H4 (cell line): ENCODE measurements around the gene TMPRSS13. TPM values are rescaled to one million over a fixed set of nuclear protein-coding genes. Genes with fewer than 3 reads are reported as not detected.
A peak's percentile ranks its signal among the peaks of the same experiment; 100 is the strongest.
"Not testable (repeated sequence)": the region's sequence is repeated elsewhere in the genome, so short reads cannot be mapped to it uniquely, and the experiment has no call there.

Source experiments
- DNase-seq: peaks from one replicate; pipeline ENCODE4 v3.0.0-alpha.2; 2015; ENCODE audit warnings: low spot score
- total RNA-seq: library from RNA; depleted of rRNA; stranded (reverse); fragments of >200 nt; shearing (Covaris generic); gene quantifications from 2 replicates; pipeline ENCODE4 v1.2.3, GENCODE V29; 2014; rRNA removed

The TMPRSS13 gene
- 0.33 TPM in 1 of 2 replicates, not detected in the other for total RNA-seq

DNA sequence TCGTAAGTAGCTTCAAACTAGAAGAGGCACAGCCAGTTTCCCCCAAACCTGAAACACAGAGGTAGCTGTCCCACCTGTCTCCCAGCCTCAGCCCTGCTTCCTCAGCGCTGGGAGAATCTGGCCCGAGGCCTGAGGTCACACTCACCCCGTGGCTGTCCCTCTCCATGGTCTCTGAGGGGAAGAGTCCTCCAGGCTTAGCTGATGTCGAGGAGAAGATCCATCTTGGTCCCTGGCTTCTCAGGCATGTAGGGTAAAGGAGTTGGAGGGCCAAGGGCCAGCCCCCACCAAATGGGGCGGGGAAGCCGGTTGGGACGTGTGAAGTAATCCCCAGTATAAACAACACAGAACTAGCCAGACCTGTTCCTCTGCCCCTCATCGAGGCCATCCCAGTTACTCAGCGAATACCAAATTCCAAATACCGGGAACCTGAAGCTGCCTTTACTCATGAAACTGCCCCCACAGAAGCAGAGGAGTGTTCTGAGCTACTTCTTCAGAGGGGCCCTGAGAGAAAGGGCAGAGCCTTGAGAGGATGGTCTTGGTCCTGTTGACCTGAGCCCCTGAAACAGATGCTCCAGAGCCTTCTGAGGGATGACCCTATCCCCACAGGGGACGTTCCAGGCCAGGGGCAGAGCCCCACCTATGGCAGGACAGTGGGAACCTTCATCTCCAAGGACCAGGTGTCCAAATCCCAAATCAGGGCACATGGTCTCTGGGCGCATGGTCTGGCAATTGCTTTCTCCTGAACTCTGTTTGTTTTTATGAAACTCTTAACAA lies at the start of gene TMPRSS13:
Gene TMPRSS13, minus strand, starts transcription at position 261 of the 774 bp plus-strand sequence. Its CDS starts 95 bp downstream, at position 166.
- no peak for DNase-seq

DNA sequence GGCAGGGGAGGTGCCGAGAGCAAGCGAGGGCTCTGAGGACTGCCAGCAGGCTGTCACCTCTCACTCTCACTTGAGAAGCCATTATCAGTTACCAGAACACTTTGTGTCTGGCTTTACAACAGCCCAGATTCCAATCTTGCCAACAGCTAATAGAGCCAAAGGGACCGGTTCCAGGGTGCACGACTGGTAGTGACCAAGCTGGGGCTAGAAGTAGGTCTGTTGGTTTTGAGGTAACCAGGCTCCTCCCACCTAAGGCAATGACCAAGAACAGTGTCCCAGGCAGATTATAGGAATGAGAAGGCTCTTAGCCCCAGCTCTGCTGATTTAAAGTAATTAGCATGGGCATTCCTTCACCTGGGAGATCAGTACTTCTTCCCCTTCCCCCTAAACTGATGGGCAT lies 49.8 kb upstream of the TMPRSS13 start:
- no peak for DNase-seq

DNA sequence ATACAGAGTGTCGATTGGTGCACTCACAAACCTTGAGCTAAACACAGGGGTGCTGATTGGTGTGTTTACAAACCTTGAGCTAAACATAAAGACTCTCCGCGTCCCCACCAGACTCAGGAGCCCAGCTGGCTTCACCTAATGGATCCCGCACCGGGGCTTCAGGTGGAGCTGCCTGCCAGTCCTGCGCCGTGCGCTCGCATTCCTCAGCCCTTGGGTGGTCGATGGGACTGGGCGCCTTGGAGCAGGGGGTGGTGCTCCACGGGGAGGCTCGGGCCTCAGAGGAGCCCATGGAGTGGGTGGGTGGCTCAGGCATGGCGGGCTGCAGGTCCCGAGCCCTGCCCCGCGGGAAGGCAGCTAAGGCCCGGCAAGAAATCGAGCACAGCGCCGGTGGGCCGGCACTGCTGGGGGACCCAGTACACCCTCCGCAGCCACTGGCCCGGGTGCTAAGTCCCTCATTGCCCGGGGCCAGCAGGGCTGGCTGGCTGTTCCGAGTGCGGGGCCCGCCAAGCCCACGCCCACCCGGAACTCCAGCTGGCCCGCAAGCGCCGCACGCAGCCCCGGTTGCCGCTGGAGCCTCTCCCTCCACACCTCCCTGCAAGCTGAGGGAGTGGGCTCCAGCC lies 49.2 kb upstream of the TMPRSS13 start:
- DNase-seq, result not testable (repeated sequence)

DNA sequence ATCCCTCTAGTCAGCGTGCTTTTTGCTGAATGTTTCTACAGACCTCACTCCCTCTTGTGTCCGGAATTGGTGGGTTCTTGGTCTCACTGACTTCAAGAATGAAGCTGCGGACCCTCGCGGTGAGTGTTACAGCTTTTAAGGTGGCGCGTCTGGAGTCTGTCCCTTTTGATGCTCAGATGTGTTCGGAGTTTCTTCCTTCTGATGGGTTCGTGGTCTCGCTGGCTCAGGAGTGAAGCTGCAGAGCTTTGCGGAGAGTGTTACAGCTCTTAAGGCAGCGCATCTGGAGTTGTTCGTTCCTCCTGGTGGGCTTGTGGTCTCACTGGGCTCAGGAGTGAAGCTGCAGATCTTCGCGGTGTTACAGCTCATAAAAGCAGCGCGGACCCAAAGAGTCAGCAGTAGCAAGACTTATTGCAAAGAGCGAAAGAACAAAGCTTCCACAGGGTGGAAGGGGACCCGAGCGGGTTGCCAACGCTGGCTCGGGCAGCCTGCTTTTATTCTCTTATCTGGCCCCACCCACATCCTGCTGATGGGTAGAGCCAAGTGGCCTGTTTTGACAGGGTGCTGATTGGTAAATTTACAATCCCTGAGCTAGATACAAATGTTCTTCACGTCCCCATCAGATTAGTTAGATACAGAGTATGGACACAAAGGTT lies 48.5 kb upstream of the TMPRSS13 start:
- not testable (repeated sequence) for DNase-seq

DNA sequence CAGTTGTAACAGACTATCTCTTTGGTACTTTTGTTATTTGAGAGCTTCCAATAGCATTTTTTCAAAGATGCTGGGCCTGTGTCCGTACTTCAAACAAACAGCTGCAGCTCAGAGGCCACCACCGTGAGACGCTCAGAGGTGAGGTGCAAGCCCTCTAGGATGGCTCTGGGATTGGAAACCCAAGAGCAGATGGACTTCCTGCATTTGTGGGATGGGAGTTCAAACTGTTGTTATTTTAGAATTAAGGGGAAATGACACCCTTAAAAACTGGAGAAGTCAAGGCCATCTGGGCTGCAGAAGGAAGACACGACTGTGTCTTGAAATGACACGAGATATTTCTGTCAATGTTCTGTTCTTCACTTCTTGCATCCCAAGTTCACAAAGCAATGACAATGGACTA lies 47.8 kb upstream of the TMPRSS13 start:
- DNase-seq, result no peak

DNA sequence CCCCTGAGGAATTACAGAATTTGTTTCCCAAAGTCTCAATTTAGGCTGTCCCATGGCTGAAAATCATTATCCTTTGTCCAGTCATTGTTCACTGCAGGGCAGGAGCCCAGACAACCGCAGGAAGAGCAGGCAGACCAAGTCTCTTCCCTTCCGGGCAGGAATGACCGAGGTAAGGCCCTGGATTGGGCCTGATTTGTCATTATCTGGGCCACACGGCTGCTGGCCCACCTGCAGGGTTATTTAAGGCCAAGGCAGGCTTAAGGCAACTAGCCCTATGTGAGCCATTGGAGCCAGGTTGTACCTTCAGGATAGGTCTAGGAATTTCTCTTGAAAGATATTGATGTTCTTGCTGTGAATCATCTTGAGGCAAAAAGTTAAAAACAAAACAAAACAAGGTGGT lies 47.2 kb upstream of the TMPRSS13 start:
- DNase-seq, result no peak

DNA sequence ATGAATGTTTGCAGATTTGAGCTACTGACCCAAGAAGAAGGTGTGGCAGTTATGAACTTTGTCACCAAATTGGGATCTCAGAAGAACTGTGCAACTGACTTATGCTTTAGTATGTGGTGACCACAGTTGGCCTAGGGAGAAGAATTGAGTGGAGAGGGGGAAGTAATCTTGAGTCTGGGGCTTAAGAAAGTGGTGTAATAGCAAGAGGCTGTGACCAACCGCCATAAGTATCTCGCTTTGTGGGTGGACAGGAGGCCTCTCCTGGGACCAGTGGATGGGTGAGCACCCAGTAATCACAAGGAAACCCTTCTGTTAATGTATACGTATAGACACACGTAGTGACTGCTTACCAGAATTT lies 44.3 kb upstream of the TMPRSS13 start:
- DNase-seq, result no peak

DNA sequence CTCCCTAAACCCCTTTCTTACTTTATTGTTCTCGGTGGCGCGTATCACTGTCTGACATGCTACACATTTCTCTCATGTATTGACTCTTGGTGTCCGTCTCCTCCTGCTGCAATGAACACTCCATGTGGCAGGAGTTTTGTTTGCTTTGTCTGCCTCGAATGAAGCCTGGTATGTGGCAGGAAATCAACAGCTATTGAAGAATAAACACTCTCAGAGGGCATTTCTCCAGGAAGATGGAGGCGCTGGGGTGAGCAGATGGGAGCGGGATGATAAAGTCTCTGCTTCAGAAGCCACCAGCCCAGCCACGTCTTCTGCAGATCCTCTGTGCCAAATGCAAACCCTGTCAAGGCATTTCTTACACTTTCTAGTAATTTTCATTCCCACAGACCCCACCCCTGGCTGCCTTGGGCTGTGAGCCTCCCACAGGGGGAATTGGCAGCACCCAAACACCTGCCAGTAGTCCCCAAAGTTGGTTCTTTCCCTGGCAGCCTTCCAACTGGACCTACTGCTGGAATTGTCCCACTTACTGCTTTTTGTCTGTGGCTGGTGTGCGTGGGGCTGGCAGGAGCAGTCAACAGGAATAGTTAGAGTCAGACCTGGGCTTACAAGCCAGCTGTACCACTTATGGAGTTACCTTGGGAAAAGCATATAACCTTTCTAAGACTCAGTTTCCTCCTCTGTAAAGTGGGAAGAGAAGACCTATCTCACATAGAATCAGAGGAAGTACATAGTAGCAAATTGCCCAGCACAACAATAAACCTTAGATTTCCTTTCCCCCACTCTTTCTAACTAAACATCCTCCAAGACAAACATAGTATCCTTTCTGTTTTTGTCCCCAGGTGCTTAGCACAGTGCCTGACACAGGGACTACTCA lies 43.7 kb upstream of the TMPRSS13 start:
- DNase-seq, result peak; percentile 57

DNA sequence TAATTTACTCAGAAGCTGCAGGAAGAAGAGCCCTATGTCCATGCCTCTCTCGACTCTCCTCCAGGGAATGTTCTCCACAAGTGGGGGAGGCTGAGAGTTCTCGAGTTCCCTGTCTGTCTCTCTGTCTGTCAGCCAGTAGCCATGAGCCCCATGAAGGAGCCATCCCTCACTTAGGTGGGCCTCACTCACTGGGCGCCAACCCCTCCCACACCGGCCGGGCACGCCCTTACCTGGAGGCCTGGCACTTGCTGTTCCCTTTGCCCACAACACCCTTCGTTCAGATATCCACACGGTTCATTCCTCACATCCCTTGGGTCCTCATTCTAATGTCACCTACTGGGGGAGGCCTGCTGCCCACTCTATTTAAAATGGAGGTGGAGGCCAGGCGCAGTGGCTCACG lies 42.8 kb upstream of the TMPRSS13 start:
- DNase-seq, result no peak

DNA sequence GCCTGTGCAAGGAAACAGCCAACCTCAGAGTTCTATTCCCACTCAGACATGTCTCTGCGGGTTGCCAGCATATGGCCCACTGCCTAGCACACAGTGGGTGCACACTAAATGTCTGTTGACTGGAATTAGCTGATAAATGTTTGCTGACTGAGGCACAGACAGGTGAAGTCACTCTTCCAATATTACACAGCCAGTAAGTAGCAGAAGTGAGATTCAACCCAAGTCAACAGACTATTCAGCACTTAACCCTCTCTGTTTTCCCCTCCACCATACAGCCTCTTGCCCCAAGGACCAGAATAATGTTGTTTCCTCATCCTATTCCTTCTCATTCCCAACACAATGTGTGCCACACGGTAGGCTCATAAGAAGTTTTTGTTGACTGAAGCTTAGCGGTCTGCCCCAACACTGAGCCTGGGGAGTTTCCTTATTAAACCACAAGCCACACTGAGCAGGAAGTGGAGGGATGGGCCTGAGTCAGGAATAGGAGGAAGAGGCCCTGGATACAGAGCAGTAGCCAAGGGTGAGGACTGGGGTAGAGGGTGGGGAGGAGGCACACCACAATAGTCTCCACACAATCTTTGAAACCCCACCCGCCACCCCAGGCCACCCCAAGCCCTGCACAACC lies 41.3 kb upstream of the TMPRSS13 start:
- peak; percentile 80 for DNase-seq

DNA sequence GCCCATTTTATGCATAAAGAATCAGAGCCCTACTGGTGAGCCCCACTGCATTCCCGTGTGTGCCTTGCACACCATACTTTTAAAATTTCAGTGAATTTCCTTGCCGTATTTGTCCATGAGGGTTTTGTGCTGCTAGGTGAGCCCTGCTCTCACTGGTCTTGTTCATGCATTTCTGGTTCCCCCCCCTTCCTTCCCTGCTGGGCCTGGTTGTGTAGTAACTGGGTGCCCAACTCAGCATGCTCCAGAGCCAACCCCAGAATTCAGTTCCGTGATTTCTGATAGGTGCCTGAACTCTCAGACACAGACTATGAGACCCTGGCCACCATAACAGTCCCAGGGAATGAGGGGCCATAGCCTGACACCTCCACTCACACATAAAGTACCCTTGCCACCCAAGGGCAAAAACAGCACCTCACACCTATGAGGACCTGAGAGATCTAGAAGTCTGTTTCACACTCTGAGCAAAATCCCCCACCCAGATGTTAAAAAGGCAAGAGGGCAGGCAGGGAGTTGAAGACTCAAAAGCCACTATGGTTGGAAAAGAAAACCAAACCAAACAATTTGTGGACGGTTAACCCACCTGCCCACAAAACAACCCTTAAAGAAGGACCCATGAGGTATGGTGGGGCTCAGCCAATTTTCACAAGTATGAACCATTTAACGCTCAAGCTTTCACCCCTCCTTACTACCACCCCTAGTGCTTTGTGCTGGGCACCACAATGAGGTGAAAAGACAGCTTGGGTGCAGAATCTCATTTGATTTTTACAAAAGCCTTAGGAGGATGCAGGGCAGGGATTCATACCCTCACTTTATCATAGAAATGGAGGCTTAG lies 40.2 kb upstream of the TMPRSS13 start:
- no peak for DNase-seq

DNA sequence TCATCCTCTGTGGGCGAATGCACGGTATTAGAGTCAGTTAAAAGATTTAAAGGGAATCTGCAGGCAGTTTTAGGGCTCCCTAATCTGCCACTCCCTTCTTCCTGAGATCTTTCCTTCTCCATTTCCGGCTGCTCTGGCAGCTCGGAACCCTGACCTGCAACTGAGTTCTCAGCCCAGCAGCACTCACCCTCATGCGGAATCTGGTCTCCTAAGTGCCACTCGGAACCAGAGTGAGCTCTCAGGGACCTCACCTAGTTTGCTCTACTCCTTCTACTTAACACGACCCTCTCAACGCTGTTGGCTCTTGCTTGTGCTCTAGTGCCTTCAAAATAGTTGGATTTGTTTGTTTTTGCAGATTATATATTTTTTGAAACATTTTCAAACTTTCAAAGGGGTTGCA lies 37.7 kb upstream of the TMPRSS13 start:
- DNase-seq, result no peak

DNA sequence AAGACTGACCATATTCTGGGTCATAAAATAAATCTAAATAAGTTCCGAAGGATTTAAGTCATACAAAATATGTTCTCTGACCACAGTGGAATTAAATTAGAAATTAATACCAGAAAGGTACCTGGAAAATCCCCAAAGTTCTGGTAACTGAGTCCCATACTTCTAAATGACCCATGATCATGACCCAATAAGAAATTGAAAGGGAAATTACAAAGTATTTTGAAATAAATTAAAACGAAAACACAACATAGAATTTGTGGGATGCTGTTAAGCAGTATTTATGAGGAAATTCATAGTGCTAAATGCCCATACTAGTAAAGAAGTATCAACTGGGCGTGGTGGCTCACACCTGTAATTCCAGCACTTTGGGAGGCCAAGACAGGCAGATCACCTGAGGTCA lies 33.6 kb upstream of the TMPRSS13 start:
- no peak for DNase-seq

DNA sequence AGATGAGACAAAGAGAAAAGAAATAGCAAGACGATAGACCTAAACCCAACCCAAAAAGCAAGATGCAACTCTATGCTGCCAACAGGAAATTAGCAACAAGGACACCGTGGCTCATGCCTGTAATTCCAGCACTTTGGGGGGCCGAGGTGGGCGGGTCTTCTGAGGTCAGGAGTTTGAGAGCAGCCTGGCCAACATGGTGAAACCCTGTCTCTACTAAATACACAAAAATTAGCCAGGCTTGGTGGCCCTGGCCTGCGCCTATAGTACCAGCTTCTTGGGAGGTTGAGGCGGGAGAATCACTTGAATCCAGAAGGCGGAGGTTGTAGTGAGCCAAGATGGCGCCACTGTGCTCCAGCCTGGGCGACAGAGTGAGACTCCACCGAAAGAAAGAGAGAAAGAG lies 32.7 kb upstream of the TMPRSS13 start:
- no peak for DNase-seq

DNA sequence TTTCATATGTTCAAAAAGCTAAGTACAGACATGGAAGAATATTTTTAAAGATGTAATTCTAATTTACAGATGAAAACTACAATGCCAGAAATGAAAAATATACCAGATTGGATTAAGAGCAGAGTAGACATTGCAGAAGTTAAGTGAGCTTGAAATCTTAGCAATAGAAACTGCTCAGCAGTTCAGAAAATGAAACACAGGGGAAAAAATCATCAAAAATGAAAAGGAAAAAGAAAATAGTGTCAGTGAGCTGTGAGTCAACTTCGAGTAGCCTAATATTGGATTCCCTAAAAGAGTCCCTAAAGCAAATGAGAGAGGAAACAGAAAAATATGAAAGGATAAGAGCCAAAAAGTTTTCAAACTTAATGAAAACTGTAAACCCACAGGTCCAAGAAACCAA lies 31.2 kb upstream of the TMPRSS13 start:
- no peak for DNase-seq

DNA sequence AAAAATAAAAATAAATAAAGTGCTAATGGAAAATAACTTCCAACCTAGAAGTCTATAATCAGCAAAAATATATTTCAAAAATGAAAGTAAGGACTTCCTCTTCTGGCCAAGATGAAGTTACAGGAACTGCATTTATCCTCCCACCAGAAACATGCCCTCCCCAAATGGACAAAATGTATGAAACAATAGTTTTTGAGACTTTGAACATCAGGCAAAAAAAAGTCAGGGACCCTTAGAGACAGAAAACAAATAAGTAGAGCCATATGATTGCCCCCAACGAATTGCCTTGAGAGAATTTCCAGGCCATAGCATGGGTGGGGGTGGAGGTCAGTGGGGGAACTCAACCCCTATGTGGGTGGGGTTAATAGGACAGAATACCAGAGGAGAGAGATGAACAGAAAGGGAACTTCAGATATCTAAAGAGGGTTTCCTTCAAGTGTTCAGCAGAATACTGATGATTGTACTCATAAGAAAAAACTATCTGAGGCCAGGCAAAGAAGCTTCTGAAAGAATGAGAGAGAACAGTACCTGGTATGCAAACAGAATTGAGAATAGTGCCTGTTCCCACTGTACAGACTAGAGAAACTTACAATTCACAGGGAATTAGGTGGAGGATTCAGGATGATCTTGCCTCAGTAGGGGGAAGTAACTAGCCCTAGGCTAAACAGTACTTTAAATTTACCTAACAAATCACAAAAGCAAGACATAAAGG lies 30.4 kb upstream of the TMPRSS13 start:
- DNase-seq, result no peak

DNA sequence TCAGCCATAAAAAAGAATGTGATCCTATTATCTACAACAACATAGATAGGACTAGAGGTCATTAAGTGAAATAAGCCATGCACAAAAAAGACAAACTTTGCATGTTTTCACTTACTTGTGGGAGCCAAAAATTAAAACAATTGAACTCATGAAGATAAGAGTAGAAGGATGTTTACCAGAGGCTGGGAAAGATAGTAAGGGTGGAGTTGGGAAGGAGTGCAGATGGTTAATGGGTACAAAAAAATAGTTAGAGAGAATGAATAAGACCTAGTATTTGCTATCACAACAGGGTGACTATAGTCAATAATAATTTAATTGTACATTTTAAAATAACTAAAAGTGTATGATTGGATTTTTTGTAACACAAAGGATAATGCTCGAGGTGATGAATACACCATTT lies 29.7 kb upstream of the TMPRSS13 start:
- no peak for DNase-seq

DNA sequence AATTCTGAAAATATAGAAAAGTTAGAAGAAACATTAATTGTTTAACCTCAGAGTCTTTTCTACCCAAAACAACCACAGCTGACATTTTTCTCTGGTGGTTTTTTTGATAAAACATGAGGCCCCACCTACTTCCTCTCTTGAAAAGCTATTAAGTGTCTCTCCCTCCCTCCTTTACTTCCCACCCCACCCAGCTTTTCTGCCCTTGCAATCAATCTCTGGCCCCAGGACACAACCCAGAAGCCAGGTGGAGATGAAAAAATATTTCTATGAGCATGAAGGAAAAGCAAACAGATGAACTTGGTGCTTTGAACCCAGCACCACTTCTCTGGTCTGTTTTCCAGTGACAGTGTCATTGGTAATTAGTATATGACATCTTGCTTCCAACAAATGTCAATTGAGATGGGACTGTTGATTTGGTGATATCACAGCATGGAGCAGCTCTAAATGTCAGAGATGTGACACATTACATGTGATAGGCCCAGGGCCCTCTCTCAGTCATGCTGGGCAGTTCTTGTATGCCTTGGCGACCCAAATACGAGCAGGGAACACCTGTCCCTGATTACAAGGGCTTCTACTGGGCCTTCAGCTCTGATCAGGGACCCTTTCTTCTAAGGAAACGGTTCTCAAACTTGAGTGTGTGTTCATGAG lies 23.9 kb upstream of the TMPRSS13 start:
- DNase-seq, result no peak
